ENCODE results near the gene MTMR1. TPM values are rescaled to one million over a fixed set of nuclear protein-coding genes. Genes with fewer than 3 reads are reported as not detected.

MTMR1 gene
- total RNA-seq, 4 donors from 2014 or later = 8.3 to 11.5 (median 11.0) TPM

- no peak for TF ChIP-seq POLR2A (IDR thresholded peaks at IDR 0.05)
- TF ChIP-seq CTCF (IDR thresholded peaks at IDR 0.05) = no peak
- TF ChIP-seq EP300 (IDR thresholded peaks at IDR 0.05) = no peak
- no peak for DNase-seq (ENCODE audit: low spot score in 2 of 2)
- no peaks in the 10 kb centered on the region for H3K4me1 ChIP-seq
- no peak overlapping the region for H3K27ac ChIP-seq
- no peaks in the 10 kb centered on the region for H3K36me3 ChIP-seq
- no peak overlapping the region for H3K4me3 ChIP-seq
- WGBS, 2 donors = 37 to 76% methylated on average over 2 to 5 of the region's 5 CpGs
- no peaks in the 10 kb centered on the region for H3K27me3 ChIP-seq
- no peaks in the 10 kb centered on the region for H3K9me3 ChIP-seq
Observed at GRCh38 chrX:150813922-150814321, 120.7 kb downstream of the MTMR1 start.

Other genes with a start within 250 kb of the MTMR1 start
- gene MTM1, start 124.8 kb upstream of the MTMR1 start, total RNA-seq = 10 to 100 TPM; 13.5 to 27.2 (median 17.8) TPM
- 100 to 1,000 TPM in 3 of 4 donors, 10 to 100 TPM in 1; 97.2 to 122 (median 112) TPM for gene CD99L2, start 205.3 kb downstream of the MTMR1 start, total RNA-seq

All from tibial nerve (tissue), 4 donors.